GM19035 (cell line): ENCODE results near the gene COLQ.
A peak's percentile ranks its signal among the peaks of the same experiment; 100 is the strongest.
"Not testable (repeated sequence)": the region's sequence is repeated elsewhere in the genome, so short reads cannot be mapped to it uniquely, and the experiment has no call there.

Experiments used
- ATAC-seq: cut with Tn5 transposase; IDR thresholded peaks from one replicate; pipeline ENCODE4 v1.9.1; 2021; ENCODE audit not compliant: unreplicated experiment

The COLQ gene

DNA sequence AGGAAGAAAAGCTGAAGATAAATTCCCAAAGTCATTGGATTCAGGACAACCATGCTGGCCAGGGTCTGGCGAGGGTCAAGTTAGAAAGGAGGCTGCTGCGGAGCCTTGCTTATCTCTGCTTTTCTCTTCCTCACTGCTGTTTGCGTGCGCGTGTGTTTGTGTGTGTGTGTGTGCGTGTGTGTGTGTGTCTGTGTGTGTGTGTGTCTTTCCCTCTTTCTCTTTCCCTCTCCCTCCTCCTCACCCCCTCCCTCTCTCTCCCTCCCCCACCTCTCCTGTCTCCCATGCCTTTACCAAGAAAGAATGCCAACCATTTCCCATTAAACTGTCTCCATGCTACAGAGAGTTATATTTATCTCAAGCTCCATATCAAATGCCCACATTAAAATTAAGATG, at the start of gene COLQ:
TSS of gene COLQ (minus strand) at position 134 of the 393 bp plus-strand sequence. CDS start at position 53, 81 bp downstream.
- ATAC-seq: no peak

DNA sequence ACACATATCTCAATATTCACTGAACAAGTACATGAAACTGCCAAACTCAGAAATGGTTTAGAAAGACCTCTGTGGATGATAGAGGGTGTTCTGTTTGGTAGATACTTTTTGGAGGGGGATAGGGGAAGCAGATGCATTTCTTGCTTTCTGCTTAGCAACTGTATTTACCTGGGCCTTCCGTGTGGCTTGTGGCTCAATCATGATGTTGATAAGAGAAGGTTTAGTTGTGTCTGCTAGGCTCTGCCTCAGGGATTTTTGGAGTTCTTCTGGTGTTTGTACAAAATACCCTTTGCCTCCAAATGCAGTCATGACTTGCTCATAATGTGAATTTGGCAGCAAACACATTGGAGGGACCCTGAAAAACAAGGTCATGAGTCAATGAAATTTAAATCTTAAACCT, 41.7 kb upstream of the COLQ start:
- no peak for ATAC-seq

DNA sequence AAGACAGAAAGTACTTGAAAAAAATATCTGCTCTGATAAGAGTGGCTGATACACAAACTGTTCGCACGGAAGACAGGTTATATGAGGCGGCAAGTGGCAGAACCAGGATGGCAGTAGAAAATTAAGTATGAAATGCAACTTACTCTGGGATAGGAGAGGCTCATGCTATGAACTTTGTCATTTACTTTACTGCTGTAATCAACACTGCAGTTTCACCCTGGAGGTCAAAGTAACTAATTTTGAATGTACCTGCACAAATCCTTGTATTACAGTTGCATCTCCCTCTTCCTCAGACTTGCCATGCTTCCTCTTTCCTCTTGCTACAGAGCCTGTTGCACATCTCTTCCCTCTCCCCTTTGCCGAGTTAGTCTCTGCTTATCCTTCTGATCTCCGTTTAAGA, 41.1 kb upstream of the COLQ start:
- ATAC-seq: no peak

DNA sequence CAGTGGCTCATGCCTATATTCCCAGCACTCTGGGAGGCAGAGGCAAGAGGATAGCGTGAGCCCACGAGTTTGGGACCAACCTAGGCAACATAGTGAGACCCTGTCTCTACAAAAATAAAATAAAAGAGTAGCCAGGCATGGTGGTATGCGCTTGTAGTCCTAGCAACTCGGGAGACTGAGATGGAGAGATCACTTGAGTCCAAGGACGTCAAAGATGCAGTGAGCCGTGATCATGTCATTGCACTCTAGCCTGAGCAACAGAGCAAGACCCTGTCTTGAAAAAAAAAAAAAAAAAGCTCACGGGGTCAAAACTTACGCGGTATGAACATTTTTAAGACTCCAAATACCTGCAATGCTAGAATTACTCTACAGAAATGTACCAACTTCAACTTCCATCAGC, 37.1 kb upstream of the COLQ start:
- no peak for ATAC-seq

DNA sequence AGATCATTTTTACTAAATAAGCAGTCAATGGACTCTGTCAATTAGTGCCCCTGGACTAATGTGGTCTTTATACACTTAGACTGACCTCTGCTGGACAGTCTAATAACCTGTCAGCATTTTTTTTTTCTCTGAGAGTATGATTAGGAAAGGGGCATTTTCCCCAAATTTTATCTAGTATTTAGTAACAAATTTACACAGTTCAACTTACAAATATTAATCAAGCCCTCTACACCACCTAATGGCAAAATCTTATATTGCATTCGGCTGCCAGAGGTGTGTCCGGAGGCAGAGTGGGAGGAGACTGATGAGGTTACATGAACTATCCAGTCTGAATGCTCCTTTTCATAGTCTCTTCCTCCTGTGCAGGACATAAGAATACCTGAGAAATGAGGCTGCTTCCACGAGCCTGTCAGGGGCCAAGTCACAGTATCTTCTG, 36.0 kb upstream of the COLQ start:
- peak; percentile 66 for ATAC-seq

DNA sequence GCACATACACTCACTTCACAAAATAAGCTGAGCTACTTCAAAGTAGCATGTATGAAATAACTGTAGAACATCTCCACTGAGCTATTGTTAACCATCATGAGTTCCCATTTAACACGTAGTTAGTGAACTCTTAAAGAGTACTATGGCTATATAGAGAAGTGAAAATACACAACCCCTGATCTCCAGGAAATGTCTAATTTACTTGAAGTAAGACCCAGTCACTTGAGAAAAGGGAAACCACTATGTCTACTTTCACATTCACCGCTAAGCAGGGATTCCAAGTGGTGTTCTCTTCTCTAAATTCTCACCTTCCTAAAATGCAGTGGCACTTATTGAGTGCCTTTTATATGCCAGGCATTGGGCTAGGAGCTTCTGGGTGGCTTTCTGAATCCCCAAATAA, 35.0 kb upstream of the COLQ start:
- ATAC-seq: peak; percentile 83

DNA sequence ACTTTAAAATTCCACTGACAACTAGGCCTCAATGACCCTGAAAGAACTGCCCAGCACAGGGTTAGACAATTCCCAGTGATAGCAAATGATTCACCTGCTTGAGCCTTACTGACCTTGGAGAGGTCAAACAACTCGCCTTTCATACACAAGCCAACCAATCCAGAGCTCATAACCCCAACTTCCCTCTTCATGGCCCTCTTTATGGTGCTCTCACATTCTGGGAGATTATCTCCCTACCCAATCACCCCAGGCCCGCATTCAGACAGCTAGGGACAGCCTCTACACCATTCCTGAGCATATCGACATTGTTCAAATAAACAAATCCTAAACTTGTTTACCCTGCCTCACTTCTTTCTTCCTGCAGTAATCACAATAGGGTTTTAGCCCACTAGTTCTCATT, 32.2 kb upstream of the COLQ start:
- ATAC-seq: no peak

DNA sequence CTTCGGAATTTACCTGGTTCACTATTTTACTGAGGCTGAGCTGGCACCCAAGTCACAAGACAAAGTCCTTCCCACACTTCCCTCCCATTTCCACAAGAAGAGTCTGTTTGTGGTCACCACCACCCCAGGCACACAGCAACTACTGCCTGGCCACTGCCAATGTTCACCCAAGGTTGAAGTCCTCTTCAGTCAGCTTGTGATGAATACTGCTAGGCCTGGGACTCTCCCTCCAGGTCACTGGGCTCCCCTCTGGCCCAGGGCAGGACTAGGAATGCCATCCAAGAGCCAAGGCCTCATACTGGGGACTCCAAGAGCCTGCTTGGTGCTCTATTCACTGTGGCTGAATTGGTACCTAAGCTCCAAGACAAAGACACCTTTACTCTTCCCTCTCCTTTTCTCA, 30.4 kb upstream of the COLQ start:
- no peak for ATAC-seq

DNA sequence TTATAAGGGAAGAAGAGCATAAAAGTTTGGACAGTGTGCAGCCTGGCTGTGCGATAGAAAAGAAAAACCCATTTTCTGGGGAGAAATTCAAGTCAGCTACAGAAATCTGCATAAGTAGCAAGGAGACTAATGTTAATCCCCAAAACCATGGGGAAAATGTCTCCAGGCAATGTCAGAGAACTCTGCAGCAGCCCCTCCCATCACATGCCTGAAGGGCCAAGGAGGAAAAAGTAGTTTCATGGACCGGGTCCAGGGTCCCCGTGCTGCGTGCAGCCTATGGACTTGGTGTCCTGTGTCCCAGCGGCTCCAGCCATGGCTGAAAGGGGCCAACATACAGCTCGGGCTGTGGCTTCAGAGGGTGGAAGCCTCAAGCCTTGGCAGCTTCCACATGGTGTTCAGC, 28.3 kb upstream of the COLQ start:
- ATAC-seq: no peak

DNA sequence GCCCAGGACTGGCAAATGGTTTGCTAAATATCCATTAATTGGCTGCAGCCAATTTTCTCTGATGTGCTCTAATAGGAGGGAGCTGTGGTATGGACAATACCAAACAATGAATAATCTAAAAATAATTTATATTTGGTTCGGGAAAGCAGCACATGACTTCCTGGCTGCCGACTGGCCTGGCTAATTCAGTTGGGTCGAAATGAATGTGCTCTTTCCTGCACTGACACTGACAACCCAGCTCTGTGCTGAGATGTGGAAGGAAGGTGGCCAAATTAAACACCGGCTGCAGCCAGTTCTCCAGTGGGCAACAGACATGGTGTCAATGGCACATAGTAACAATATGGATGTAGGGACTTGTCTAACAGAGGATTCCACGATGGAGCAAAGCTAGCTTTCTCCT, 21.1 kb upstream of the COLQ start:
- ATAC-seq: no peak

DNA sequence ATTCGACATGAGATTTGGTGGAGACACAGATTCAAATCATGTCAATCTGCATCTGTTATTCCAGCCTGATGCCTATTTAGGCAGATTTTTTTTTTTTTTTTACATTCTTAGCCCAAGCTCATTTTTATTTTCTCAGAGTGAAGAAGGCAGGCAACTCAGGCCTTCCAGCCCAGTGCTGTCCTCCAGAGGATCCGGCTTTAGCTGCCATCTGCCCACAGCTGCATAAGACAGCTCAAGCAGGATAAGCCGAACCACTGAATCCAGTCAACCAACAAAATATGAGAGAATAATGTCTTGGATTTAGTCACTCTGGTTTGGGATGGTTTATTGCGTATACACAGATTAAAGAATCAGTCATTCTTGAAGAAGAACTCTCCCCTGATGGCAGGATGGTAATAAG, 19.9 kb upstream of the COLQ start:
- no peak for ATAC-seq

DNA sequence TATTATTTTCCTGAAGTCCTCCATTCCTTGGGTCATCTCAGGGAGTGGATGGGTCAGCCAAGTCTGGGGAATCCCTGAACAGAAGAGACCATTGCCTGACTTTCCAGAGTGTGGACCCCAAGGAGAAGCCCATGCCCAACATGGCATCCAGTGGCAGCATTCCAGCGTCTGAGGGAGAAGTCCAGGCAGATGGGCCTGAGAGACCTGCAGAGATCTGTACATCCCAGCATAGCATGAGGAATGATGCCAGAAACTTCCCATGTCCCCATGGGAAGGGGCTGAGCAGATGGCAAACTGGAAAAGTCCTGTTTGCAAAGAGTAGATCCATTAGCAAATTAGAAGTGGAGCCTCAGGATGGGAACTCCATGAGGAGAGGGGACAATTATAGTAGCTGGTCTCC, 17.6 kb upstream of the COLQ start:
- no peak for ATAC-seq

DNA sequence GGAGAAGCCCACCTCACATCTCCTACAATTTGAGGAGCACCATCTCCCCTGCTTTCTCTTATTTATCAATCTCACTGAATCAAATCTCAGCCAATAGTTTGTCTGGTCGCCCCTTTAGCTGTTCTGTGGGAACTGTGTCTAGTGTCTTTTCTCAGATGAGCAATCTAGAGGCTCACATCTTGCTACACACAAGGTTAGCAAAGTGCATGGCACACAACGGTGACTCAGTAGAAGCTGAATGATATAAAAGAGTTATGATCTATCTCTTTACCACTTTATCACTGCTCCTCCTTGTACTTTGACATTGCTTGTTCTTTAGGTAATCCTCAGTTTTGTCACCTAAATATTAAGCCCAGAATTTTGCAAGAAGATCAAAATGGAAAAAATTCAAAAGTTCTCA, 16.8 kb upstream of the COLQ start:
- no peak for ATAC-seq

DNA sequence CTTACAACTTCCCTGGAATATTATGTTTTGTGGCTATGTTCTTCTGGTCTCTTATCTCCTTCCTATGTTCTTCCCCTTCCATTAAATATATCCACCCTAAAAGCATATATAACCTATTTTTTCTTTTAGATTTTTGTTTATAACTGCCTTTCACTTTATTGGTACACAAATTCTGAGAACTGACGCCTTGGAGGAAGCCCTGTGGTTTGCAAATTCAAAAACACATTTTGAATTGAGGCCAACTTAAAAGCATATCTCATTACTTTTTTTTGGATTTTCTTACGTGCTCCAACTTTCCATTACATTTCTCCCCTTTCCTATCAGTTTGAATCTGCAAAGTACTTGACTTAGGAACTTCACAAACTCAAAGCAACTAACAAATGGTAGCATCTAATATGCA, 15.3 kb upstream of the COLQ start:
- ATAC-seq: no peak

DNA sequence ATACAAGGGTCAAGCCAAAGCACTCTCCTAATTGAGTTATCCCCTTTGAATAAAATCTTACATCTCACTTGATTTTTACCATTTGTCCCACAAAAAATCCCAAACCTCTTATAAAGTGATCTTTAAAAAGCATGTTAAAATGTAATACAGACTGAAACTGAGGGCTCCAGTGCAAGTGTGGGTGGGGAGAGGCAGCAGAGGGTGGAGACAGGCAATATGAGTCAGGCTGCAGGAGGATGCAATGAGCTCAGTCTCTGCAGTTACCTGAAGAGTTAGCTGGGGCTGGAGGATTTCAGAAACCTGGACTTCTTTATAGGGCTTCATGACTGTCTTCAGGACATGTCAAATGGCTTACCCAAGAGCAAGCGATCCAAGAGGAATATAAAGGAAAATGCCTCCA, 14.2 kb upstream of the COLQ start:
- no peak for ATAC-seq

DNA sequence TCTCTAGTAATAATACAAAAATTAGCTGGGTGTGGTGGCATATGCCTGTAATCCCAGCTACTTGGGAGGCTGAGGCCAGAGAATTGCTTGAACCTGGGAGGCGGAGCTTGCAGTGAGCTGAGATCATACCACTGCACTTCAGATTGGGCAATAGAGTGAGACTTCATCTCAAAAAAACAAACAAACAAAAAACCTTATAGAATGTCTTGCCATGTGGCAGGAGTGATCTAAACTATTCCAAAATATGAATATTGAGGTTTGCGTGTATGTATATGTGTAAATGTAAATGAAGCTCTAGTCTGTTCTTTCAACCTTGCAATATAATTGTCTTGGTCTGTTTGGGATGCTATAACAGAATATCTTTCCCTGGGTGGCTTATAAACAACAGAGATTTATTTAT, 11.1 kb upstream of the COLQ start:
- not testable (repeated sequence) for ATAC-seq

DNA sequence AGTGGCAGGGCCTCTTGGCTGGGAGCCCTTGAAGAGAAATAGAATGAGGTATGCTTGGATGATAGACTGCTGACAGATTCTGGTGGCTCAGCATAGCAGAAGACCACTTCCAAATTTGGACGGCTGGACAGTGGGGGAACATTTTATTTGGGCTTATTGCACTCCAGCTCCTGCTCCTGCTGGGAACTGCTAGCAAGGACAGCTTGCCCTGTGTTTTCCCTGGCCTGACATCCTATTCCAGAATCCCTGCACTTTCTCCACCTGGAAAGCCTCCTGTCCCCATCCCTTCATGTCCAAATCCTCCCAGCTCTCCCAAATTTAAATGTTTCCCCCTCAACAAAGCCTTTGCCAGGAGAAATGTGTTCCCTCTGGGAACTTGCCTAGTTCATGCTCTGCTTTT, 9.8 kb upstream of the COLQ start:
- no peak for ATAC-seq

DNA sequence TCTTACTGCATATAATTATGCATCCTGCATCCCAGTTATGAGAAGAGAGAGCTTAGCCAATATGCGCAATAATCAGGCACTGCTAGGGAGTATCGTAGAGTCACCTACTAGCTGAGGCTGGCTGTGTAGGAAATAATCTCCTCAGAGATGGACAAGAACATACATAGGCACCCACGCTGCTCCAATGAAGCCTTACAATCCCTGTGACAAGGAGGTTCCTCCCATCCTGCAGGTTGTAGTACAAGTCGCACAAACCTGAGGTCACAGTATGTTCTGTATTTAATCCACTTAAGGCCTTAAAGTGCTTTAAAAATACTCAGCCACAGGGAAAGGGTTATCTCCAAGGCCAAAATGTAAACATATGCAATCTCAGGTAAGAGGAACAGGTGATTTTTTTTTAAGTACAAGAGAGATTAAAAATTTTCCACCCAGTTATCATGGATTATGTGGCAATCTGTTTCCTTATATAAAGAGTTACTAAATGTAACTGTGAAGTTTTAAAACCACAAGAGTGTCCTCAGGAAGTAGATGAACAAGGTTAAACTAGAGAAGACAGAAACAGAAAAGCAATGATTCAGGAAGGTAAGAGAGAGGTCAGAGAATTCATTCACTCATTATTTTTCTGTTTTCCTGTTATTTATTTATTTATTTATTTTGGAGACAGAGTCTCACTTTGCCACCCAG, 7.5 kb upstream of the COLQ start:
- no peak for ATAC-seq

DNA sequence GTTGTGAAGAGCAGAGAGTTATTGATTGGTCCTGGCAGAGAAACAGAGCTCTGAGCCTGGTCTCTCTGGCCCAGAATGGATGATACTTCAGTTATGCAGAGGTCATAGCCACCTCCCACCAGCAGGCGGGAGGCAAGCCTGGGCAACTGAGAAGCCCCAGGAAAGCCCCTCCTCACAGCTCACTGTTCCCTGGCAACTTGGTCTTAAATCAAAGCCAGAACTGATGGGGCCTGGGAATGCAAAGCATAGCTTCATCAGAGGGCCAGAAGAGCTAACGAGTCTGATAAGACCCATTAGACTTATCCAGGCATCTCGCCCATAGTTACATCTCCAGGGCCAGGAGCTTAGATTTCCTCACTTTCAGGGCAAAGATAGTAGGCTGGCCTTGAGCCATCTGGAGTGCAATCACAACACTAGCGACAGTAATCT, 5.5 kb upstream of the COLQ start:
- ATAC-seq: no peak

DNA sequence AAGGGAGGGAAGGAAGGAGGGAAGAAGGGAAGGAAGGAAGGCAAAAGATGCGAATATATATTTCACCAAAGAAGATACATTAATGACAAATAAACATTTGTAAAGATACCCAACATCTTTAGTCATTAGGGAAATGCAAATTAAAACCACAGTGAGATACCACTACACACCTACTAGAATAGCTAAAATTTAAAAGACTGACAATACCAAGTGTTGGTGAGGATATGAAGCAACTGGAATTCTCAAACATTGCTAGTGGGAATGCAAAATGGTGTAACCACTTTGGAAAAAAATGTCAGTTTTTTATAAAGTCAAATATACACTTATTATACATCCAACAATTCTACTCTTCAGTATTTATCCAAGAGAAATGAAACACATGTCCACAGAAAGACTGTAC, 4.3 kb upstream of the COLQ start:
- no peak for ATAC-seq

DNA sequence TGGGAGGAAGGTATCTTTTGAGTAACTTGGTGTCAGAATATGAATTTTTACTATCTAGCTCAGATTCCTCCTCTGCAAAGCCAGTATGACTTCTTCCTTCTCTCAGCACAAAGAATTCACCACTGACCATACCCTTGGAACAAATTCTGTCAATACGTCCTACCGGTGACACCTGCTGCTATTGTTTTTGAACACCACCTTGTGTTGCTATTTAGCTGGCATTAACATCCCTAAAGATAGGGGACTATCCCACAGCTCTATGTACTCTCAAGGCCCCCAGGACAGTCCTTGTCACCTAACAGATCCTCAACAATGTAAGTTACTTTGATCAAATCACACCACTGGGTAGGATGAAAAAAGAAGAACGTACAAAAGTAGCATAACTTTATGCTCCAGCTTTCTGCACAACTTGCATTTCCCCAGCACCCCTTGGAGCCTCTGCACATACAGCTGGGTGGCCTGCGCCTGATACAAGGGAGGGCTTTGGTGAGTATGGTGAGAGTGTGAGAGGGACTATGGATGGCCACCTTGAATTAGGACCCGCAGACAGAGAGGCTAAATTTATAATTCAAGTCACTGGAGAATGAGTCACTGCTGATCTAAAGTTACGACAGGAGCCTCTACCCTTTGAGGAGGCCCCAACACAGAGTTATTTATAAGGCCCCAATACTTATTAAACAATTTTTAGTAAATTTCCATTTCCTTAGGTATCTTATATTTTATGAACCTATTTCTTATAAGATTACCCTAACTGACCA, 2.3 kb upstream of the COLQ start:
- no peak for ATAC-seq

DNA sequence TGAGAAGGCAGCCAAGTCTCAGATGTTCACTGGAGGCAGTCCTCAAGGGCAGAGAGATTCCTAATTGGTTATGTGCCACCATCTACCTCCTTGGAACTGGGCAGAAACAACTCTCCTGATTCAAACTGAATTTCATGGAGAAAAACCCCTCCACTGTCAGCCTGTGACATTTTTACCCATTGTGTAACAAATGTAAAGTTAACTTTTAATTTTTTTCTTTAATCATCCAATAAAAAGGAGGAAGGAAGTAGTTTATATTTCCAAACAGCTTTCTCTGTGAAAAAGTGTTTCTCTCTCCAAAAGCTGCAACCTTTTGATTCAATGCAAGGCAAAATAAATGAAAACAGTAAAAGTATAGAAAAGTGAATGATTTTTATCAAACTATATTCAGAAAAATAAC, 510 bp upstream of the COLQ start:
- ATAC-seq: no peak
